HL-60 (cell line): Measurements from ENCODE around the gene ELAVL1.

Source experiments
- DNase-seq, 2 experiments: peaks; one replicate each; pipeline ENCODE4 v3.0.0-alpha.2; 2010 to 2020; ENCODE audit warnings: low read depth in 1 of 2, low spot score in 1 of 2
- H3K27ac ChIP-seq: fragments of 250-450 bp; sonication (Bioruptor Pico); replicated peaks from 2 replicates; pipeline ENCODE4 v1.5.1; 2020; ENCODE audit warnings: mild to moderate bottlenecking, moderate library complexity
- H3K27me3 ChIP-seq: fragments of 250-450 bp; sonication (Bioruptor Pico); 2 replicates; pipeline ENCODE4 v1.5.1; 2021; ENCODE audit warnings: mild to moderate bottlenecking, moderate library complexity; ENCODE audit not compliant: insufficient read depth, poor library complexity, severe bottlenecking
- H3K4me3 ChIP-seq: replicated peaks from 2 replicates; pipeline ENCODE4 v1.5.1; 2011; ENCODE audit warnings: mild to moderate bottlenecking, control low read depth, low read length; ENCODE audit not compliant: insufficient read depth
- CTCF ChIP-seq: IDR thresholded peaks from one replicate; pipeline ENCODE4 v1.5.1; 2011; ENCODE audit warnings: low read length, control low read depth, inconsistent platforms; ENCODE audit not compliant: insufficient read depth
- GABPA ChIP-seq: IDR thresholded peaks from 2 replicates; pipeline ENCODE4 v1.6.1; 2012; ENCODE audit warnings: low read depth
- POLR2AphosphoS5 ChIP-seq: IDR thresholded peaks from 2 replicates; pipeline ENCODE4 v1.6.1; 2012; ENCODE audit warnings: low read depth
- REST ChIP-seq: IDR thresholded peaks from 2 replicates; pipeline ENCODE4 v1.6.1; 2012; ENCODE audit warnings: low read depth; ENCODE audit not compliant: insufficient replicate concordance
- SPI1 ChIP-seq: IDR thresholded peaks from 2 replicates; pipeline ENCODE4 v1.6.1; 2012; ENCODE audit warnings: low read depth, mild to moderate bottlenecking, borderline replicate concordance

ELAVL1 gene

DNA sequence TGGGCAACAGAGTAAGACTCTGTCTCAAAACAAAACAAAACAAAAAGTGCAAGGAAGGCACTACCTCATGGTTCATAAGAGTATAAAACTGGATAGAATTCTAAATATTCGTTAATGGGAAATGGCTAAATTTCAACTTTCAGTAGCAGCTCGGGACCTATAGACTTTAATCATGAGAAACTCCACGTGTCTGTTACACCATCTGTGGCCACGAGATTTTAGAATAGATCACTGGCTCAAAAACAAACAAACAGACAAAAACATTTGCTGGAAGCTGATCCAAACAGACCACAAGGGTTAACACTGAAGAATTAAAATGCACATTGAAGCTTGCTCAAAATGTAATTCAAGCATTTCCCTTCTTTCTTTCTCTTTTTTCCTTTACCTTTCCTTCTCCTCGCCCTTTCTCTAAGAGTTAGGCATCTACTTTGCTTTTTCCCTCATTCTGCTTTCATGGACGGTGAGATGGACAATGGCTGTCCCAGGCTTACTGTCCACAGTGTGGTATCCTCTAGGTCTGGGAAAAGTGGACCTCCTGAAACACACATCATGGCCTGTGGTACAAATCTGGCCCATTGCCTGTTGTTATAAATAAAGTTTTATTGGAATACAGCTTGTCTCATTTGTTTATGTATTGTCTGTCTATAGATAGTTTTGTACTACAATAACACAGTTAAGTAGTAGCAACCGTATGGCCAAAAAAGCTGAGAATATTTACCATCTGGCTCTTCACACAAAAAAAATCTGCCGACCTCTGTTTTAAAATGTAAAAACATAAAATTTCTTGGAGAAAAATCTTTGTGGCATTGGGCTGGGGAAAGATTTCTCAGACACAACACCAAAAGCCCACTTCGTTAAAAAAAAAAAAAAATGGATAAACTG lies 10.3 kb downstream of the ELAVL1 start:
- TF ChIP-seq POLR2AphosphoS5 (no peak), CTCF (no peak), GABPA (no peak), REST (no peak), SPI1 (no peak)
- Histone ChIP-seq H3K27me3 (no peaks in the 10 kb centered on the region), H3K27ac (no peak overlapping the region), H3K4me3 (no peak overlapping the region)
- DNase-seq, result no peak

DNA sequence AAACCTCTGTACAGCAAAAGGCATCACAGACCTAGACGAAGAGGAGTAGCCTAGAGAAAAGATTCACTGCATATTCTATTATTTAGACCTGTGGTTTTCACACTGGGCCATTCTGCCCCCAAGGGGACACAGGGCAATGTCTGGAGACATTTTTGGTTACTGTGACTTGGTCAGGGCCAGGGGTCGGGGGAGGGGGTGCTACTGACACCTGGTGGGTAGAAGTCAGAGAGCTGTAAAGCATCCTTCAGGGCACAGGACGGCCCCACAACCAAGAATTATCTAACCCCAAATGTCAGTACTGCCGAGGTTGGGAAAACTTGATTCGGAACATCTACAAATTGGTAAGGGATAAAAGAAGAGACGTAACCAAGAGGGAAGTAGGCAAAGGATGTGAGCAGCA lies 11.3 kb downstream of the ELAVL1 start:
- DNase-seq, result no peak
- Histone ChIP-seq H3K4me3 (no peak overlapping the region), H3K27ac (no peak overlapping the region), H3K27me3 (no peaks in the 10 kb centered on the region)
- TF ChIP-seq CTCF (no peak), SPI1 (no peak), POLR2AphosphoS5 (no peak), GABPA (no peak), REST (no peak)

DNA sequence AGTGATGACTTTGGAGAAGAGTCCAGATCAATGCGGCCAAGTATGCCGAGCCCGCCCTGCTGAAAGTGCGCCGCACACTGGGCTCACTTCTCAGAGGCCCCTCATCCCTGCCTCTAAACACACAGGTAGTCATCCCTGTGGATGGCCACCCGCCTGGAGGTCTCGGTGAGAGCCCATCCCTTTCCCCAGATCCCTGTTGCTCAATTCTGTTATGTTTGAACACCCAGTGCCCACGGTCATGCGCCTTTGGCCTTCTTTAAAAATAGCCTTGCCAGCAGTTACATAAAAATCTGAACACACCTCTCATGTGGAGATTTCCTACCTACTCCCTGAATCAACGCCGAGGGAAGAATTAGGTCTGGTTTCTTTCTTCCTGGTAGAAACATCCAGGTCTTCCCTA lies 11.9 kb downstream of the ELAVL1 start:
- no peak for DNase-seq
- Histone ChIP-seq H3K27ac (no peak overlapping the region), H3K4me3 (no peak overlapping the region), H3K27me3 (no peaks in the 10 kb centered on the region)
- TF ChIP-seq CTCF (no peak), SPI1 (no peak), GABPA (no peak), REST (no peak), POLR2AphosphoS5 (no peak)
